ENCODE data around the gene SWAP70.

DNA sequence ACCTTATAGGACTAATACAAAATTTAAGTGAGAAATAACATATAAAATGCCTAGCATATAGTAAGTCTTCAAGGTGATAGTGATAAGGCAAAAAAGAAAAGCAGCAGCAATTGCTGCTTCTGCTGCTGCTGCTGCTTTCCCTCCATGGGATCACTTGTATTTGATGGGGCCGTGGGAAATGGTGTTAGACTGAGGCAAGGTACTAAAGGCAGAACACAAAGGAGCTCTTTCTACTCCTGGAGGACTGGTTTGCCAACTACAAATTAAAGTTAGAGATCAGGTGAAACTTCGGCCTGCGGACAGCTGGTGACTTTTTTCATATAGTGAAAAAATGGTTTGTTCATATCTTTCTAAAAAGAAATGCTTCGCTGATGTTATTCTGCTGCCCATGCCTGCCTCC, 46.3 kb downstream of the SWAP70 start:
- TF ChIP-seq CTCF (IDR thresholded peaks at IDR 0.05; ENCODE audit: insufficient read depth, low read depth, low read length) (no peak), EZH2 (IDR thresholded peaks at IDR 0.05; ENCODE audit: insufficient read depth, low read length) (no peak)

Data from astrocyte (in vitro differentiated cells and primary cell).